Mononuclear cell (primary cell): Measurements from ENCODE around the gene RUSC2. TPM values are rescaled to one million over a fixed set of nuclear protein-coding genes. Genes with fewer than 3 reads are reported as not detected.
"Not testable (repeated sequence)": the region's sequence is repeated elsewhere in the genome, so short reads cannot be mapped to it uniquely, and the experiment has no call there.

Experiments
- H3K27me3 ChIP-seq: 2 replicates; pipeline ENCODE4 v1.6.0; 2011; ENCODE audit warnings: low read length, control low read depth; ENCODE audit not compliant: insufficient read depth
- H3K4me1 ChIP-seq: 2 replicates; pipeline ENCODE4 v1.5.1; 2011; ENCODE audit warnings: mild to moderate bottlenecking, low read length, control low read depth; ENCODE audit not compliant: insufficient read depth
- H3K4me3 ChIP-seq: 2 replicates; pipeline ENCODE4 v1.5.1; 2011; ENCODE audit warnings: mild to moderate bottlenecking, low read length, moderate library complexity
- H3K9me3 ChIP-seq: 2 replicates; pipeline ENCODE4 v1.5.1; 2011; ENCODE audit warnings: low read depth, mild to moderate bottlenecking, control low read depth, low read length
- total RNA-seq: library from RNA; depleted of rRNA; stranded (reverse); fragments of >200 nt; gene quantifications from one replicate; pipeline ENCODE4 v1.2.3, GENCODE V29; 2012

Gene RUSC2
- total RNA-seq, 1 donor: 7.3 TPM

- H3K4me1 ChIP-seq: peaks cover 37% of the 10 kb centered on the region
- H3K4me3 ChIP-seq: no peak overlapping the region
These were observed 36.3 kb downstream of the RUSC2 start for GRCh38 chr9:35526087-35526801.

DNA sequence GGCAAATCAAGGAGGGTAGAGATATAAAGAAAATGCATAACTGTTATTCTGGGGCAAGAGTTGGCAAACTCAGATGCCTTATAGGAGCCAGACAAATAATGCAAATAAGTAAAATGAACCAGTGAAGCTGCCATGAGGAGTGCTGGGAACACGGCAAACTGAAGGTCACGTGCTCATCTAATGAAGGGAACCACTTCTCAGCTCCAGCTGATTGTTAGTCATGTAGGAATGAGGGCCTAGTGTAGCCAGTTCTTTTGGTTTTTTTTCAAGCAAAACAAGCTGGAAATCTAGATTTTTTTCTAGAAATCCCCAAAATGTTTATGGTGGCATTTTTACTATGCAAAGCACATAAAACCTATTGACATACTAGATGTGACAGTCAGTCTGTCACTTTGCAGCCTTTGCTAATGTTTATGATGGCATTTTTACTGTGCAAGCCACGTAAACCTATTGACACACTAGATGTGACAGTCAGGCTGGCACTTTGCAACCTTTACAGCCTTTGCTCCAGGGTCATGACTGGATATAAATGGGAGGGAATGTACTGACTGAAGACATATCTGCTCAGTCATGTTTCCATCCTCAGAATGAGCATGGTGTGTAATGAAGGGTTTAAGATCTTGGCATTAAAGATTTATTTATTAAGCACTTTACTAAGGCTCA lies 39.4 kb downstream of the RUSC2 start:
- Histone ChIP-seq H3K4me3 (no peak overlapping the region), H3K4me1 (peaks cover 62% of the 10 kb centered on the region), H3K27me3 (no peaks in the 10 kb centered on the region), H3K9me3 (no peaks in the 10 kb centered on the region)

More at GRCh38 chr9:35526087-35526801, 36.3 kb downstream of the RUSC2 start:
- Histone ChIP-seq H3K9me3 (no peaks in the 10 kb centered on the region), H3K27me3 (no peaks in the 10 kb centered on the region)

DNA sequence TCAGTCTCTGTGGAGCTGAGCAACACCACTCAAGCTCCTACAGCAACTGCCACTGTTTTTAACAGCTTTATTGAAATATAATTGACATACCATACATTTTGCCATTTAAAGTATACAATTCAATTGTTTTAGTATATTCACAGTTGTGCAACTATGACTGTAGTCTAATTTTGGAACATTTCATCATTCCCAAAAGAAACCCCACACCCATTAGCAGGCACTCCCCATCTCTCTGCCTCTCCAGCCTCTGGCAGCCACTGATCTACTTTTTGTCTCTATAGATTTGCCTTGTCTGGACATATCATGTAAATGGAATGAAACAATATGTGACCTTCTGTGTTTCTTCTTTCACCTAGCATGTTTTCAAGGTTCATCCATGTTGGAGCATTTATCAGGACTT lies 43.5 kb downstream of the RUSC2 start:
- H3K4me3 ChIP-seq: no peak overlapping the region
- H3K9me3 ChIP-seq: no peaks in the 10 kb centered on the region
- no peaks in the 10 kb centered on the region for H3K27me3 ChIP-seq
- peaks cover 67% of the 10 kb centered on the region for H3K4me1 ChIP-seq

DNA sequence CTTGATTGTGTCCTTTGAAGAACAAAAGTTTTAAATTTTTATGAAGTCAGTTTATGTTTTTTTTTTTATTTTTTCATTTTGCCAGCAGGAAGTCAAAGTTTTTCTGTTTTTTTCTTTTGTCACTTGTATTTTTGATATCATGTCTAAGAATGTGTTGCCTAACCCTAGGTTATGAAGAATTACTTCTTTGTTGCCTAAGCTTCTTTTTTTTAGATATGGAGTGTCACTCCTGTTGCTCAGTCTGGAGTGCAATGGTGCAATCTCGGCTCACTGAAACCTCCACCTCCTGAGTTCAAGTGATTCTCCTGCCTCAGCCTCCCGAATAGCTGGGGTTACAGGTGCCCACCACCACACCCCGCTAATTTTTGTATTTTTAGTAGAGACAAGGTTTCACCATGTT lies 45.0 kb downstream of the RUSC2 start:
- H3K4me3 ChIP-seq, H3K9me3 ChIP-seq, H3K27me3 ChIP-seq: not testable (repeated sequence)
- H3K4me1 ChIP-seq: peaks cover 75% of the 10 kb centered on the region

GRCh38 chr9:35537913-35538312 lies 48.0 kb downstream of the RUSC2 start:
- Histone ChIP-seq H3K9me3 (no peaks in the 10 kb centered on the region), H3K4me1 (peaks cover 60% of the 10 kb centered on the region), H3K4me3 (no peak overlapping the region), H3K27me3 (no peaks in the 10 kb centered on the region)

GRCh38 chr9:35538361-35539234 lies 48.7 kb downstream of the RUSC2 start:
- Histone ChIP-seq H3K9me3 (no peaks in the 10 kb centered on the region), H3K4me3 (no peak overlapping the region), H3K27me3 (no peaks in the 10 kb centered on the region), H3K4me1 (peaks cover 53% of the 10 kb centered on the region)

Other genes starting within 250 kb of the RUSC2 start
- gene TESK1, start 115.2 kb downstream of the RUSC2 start, total RNA-seq: 7.7 TPM
- 4.9 TPM for gene CD72, start 128.3 kb downstream of the RUSC2 start, total RNA-seq
- 9.6 TPM for gene SIT1, start 160.8 kb downstream of the RUSC2 start, total RNA-seq
- 37,843 TPM for gene RMRP, start 167.9 kb downstream of the RUSC2 start, total RNA-seq
- 6.9 TPM for gene CCDC107, start 168.2 kb downstream of the RUSC2 start, total RNA-seq
- 0.10 TPM for gene ARHGEF39, start 175.1 kb downstream of the RUSC2 start, total RNA-seq
- not detected for gene CA9, start 183.8 kb downstream of the RUSC2 start, total RNA-seq
- 7.3 TPM for gene TPM2, start 199.8 kb downstream of the RUSC2 start, total RNA-seq
- gene TLN1, start 242.1 kb downstream of the RUSC2 start, total RNA-seq: 195 TPM
- 15.7 TPM for gene CREB3, start 242.6 kb downstream of the RUSC2 start, total RNA-seq